D721Med (cell line): Measurements from ENCODE around the gene NEURL1.

ENCODE experiments used
- DNase-seq: peaks from one replicate; pipeline ENCODE4 v3.0.0; 2011; ENCODE audit warnings: low spot score; ENCODE audit not compliant: insufficient read length
- FAIRE-seq: peaks from 2 replicates; lab custom pipeline; 2011; peaks lifted over from hg19 to GRCh38; lab: Jason Lieb, UNC
- TF ChIP-seq, protein P1 (sequence below): IDR thresholded peaks from 2 replicates; pipeline ENCODE4 v1.5.1; 2012; ENCODE audit warnings: mild to moderate bottlenecking, control low read depth; ENCODE audit not compliant: insufficient read depth; ENCODE audit errors: missing control alignments

The NEURL1 gene

DNA sequence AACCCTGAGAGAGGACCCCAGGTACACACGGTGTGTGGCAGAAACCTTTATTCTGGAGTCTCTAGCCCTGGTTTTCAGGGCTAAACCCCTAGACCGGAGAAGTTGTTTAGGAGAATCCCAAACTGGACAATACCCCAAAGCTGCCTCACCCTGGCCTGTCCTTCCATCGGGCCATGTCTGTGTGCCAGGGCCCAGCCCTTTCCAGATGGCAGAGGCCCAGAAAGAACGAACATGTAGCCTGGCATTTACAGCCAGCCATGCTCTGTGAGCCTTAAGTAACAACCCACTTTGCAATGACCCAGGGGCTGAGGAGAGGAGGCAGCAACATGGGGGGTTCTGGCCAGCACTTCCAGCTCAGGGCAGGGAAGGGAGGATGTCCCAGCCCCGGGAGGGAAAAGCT, 142.1 kb downstream of the NEURL1 start:
- no peak for DNase-seq
- FAIRE-seq = no peak
- TF ChIP-seq, protein P1, sequence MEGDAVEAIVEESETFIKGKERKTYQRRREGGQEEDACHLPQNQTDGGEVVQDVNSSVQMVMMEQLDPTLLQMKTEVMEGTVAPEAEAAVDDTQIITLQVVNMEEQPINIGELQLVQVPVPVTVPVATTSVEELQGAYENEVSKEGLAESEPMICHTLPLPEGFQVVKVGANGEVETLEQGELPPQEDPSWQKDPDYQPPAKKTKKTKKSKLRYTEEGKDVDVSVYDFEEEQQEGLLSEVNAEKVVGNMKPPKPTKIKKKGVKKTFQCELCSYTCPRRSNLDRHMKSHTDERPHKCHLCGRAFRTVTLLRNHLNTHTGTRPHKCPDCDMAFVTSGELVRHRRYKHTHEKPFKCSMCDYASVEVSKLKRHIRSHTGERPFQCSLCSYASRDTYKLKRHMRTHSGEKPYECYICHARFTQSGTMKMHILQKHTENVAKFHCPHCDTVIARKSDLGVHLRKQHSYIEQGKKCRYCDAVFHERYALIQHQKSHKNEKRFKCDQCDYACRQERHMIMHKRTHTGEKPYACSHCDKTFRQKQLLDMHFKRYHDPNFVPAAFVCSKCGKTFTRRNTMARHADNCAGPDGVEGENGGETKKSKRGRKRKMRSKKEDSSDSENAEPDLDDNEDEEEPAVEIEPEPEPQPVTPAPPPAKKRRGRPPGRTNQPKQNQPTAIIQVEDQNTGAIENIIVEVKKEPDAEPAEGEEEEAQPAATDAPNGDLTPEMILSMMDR = no peak

DNA sequence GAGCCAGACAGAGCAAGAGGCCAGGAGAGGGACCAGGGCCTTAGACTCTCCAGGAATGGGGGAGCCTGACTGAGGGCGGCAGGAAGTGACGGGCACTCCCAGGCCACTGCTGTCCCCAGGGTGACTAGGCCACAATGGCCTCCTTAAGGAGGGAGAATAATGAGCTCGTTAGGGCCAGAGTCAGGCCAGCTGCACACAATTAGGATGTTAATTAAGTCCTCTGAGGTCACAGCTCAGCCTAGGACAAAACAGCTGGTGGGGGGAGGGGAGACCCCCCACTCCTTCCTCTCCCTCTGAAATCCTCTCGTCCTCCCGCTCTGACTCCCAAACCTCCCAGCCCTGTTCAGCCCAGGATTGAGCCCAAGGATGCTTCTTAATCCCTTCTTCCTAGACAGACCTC, 143.0 kb downstream of the NEURL1 start:
- DNase-seq (no peak), FAIRE-seq (no peak)
- TF ChIP-seq, protein P1 = no peak

DNA sequence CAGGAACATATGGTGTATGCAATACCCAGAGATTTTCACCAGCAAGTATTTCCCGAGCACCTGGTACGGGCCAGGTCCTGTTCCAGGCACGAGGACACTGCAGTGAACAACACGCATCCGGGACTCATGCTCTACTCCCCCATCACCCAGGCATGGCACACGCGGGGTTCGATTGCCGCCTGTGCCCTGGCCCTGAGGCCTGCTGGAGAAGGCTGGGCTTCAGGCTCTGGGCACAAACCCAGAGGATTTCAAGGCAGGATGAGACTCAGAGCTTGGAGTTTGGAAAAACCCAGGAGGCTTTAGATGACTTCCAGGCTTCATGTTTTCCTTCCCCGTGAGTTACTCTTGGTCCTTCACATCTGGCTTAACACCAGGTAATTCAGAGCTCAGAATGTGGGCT, 143.5 kb downstream of the NEURL1 start:
- TF ChIP-seq, protein P1 = no peak
- DNase-seq (no peak), FAIRE-seq (no peak)

DNA sequence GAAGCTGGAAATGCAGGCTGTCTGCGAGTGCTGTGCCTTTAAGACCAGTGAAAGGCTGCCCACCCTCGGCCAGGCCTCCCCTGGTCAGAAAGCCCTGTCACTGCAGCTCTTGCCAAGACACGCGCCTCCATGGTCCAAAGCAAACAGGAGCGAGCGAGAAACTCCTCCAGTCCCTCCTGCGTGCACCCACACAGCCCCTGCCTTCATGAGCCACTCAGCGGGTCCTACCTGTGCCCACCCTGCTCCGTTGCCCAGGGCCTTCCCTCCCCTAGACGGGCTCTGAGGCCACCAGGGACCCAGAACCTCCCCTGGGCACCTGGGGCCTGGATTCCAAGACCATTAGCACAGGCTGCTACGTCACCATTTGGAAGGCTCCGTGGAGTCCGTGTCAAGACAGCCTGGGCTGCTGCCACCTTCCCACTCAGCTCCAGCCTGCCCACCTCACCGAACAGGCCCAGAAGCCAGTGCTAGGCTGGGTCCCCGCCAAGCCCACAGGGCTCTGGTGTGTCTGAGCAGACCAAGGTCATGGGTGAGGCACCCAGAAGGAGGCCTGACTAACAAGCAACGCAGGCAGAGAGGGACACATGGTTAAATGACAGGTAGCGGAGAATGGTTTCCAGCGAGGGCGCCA, 144.5 kb downstream of the NEURL1 start:
- DNase-seq (no peak), FAIRE-seq (no peak)
- TF ChIP-seq, protein P1 = no peak

DNA sequence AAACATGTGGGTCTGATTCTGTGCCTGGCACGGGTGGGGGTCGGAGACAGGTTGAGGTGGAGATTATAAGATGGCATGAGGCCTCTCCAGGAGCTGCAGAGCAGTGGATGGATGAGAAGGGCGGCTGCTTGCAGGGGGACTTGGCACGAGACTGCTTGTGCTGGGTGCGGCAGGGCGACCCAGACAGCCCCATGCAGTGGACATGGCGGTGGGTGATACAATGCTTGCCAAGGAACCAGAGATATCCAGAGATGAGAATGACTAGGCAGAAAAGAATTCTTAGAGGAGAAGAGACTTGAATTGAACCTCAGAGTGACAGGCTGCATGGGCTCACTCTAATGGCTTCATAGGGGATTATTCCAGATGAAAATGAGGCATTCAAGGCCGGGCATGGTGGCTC, 145.4 kb downstream of the NEURL1 start:
- DNase-seq (no peak), FAIRE-seq (no peak)
- TF ChIP-seq, protein P1 = no peak

DNA sequence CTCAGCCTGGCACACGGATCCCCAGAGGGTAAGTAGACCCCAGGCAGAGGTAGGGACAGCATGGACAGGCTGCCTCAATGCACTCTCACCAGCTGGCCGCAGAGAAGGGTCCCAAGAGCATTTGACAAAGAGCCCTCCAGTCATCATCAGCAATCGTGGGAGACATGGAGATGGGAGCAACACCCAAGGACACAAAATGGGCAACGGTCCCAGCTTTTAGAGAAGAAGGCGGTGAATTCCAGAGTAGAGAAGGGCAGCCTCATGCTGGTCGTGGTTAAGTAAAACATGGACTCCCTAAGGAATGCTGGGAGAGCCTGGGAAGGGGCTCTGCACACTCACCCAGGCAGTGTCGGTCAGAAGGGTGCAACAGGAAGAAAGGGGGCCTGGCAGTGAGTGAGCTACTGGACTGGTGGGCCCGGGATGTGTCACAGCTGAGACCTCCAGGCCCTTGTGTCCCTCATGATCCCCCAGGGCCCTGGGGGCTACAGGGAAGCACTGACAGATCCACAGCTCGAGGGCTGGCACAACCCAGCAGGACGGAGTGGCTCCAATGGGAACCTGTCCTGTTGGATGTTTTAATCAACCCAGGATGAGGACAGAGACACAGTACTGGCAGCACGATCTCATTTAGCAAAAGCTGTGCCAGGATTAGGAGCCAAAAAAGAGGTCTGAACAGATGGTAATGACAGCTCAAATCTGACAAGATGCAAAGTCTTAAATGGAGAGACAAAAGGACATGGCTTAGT, 147.1 kb downstream of the NEURL1 start:
- DNase-seq (no peak), FAIRE-seq (no peak)
- TF ChIP-seq, protein P1 = no peak

DNA sequence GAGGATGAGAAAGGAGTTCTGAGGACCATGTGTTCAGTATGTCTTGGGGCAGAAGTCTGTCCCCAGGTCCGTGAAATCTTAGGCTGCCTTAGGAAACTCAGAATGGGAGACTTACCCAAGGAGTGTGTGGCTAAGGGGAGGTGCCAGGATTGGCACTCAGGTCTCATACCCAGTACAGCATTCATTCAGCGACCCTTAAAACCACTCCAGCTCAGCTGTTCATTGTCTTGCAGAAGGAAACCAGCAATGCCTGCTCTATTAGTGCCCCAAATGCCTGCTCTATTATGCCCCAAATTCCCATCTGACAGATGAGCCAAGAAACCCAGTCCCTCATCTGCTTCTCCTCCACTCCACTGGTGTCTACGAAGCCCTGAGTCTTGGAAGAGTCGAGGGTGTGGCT, 147.8 kb downstream of the NEURL1 start:
- DNase-seq = no peak
- TF ChIP-seq, protein P1 = no peak
- no peak for FAIRE-seq
